Measurements from ENCODE around the gene CD300LB.
"Not testable (repeated sequence)": the region's sequence is repeated elsewhere in the genome, so short reads cannot be mapped to it uniquely, and the experiment has no call there.

The CD300LB gene

DNA sequence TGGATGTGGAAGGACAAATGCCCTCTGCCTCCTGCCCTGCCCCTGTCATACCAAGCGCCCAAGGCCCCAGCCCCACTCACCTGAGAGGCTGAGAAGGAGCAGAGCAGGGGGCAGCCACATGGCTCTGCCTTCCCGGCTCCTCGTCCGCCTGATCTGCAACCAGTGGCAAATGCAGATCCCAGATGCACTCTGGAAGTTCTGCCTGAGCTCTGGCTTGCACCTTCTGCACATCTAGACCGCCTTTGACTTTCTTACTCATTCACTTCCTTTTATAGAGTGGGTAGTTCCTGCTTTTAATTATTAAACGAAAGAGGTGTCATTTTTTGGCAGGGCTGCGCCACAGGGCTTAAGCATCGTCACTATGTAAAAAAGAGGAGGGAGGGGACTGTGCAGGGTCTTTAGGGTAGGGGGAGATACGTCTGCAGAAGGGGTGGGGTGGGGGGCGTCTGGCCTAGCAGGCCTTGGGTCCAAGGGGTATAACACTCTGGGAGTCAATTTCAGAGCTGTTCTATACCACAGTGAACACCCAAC, at the start of gene CD300LB:
TSS of gene CD300LB (minus strand) at position 245 of the 531 bp plus-strand sequence. CDS start at position 120, 125 bp downstream.
- no peak for DNase-seq (ENCODE audit: low read depth)

DNA sequence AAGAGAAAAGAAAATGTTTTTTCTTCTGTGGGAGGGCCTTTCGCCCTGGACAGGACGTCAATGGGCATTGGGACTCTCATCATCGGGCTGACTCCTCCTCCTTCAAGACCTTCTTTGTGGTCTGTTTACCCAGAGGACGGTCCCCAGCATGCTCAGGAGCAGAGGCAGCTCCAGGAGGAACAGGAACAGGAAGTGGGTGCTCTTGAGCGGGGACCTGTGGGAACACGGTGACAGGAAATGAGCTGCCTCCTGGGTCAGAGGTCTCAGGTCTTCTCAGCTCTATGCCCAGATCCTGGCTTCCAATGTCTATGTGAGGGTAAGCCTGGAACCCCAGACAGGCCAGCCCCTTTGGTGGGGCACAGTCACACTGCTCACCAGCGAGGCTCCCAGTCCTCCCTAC, 48.6 kb upstream of the CD300LB start:
- DNase-seq (ENCODE audit: low read depth) = no peak

DNA sequence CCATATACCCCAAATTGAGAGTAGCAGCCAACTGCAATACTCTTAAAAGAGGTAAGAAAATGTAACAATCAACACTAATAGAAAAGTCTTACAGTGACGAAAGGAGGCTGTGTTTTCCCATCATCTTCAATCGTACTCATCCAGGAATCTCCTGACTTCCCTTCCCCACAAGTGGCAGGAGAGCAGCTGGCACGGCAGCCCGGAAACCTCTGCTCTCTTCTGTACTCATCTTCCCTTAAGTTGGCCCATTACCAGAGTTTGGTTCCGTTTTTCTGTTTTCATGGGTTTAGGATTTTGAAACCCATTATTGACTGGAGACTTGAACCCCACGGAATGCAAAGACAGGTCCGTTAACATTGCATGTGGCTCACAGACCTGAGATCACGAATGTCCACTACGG, 47.7 kb upstream of the CD300LB start:
- no peak for DNase-seq (ENCODE audit: low read depth)

DNA sequence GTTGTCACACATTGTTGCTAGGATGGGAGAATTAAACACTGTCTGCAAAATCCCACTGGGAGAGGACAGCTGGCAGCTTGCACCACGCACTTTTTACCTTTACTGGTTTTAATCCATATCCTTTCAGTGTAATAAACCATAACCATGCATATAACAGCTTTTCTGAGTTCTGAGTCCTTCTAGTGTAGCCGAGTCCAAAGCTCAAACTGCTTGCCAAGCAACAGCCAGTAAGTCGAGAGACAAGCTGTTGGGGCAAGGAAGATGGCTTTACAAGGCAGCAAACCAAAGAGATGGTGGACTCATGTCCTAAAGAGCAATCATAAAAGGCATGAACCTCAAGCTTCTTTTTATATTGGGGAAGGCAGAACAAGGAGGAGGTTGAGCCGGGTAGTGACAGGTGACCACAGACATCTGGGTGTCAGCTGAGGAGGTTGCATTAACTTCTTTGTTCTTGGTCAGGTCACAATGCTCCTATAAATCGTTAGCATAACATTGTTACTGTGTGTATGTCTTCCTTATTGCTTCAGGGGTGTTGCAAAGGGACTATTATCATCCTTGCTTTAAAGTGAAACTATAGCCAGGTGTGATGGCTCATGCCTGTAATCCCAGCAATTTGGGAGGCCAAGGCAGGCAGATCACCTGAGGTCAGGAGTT, 43.3 kb upstream of the CD300LB start:
- DNase-seq (ENCODE audit: low read depth) = no peak

DNA sequence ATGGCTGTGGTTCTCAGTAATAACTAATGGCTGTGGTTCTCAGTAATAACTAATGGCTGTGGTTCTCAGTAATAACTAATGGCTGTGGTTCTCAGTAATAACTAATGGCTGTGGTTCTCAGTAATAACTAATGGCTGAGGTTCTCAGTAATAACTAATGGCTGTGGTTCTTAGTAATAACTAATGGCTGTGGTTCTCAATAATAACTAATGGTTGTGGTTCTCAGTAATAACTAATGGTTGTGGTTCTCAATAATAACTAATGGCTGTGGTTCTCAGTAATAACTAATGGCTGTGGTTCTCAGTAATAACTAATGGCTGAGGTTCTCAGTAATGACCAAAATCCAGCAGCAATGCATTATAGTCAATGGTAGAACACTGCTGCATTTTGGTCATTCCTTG, 42.4 kb upstream of the CD300LB start:
- DNase-seq (ENCODE audit: low read depth) = not testable (repeated sequence)

DNA sequence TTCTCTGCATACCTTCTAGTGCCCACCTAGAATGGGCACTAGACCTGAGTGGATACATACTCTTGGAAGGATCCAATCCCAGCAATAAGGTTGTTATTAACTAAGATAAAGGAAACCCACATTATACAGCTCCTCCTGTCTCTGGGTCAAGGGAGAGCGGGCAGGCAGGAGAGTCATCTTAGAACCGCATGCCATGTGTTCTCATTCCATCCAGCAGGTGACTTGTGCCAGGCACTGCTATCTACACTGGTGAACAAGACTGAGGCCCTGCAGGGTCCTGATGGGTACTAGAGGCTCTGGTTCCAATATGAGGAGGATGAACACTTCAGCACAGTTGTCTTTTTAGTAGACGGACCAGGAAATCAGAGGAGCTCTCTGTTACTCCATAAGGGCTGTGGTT, 41.9 kb upstream of the CD300LB start:
- DNase-seq (ENCODE audit: low read depth) = no peak

DNA sequence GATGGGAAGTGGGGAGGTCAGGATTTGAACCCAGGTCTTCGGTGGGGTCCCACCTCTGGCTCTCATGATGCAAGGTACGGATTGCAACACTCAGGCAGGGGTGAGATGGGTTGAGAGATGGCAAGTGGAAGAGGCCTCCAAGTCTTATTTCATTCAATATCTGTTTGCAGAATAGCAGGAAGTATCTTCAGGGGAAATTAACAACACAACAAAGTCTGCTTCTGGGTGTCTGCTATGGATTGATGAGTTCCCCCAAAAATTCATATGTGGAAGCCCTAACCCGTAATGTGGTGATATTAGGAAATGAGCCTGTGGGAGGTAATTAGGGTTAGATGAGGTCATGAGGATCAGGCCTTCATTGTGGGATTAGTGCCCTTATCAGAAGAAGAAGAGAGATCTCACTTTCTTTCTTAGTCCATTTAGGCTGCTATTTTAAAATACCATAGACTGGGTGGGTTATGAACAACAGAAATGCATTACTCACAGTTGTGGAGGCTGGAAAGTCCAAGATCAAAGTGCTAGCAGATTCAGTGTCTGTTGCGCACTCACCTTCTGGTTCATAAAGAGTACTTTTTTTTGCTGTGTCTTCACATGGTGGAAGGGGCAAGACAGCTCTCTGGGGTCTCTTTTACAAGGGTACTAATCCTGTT, 40.5 kb upstream of the CD300LB start:
- DNase-seq (ENCODE audit: low read depth) = no peak

DNA sequence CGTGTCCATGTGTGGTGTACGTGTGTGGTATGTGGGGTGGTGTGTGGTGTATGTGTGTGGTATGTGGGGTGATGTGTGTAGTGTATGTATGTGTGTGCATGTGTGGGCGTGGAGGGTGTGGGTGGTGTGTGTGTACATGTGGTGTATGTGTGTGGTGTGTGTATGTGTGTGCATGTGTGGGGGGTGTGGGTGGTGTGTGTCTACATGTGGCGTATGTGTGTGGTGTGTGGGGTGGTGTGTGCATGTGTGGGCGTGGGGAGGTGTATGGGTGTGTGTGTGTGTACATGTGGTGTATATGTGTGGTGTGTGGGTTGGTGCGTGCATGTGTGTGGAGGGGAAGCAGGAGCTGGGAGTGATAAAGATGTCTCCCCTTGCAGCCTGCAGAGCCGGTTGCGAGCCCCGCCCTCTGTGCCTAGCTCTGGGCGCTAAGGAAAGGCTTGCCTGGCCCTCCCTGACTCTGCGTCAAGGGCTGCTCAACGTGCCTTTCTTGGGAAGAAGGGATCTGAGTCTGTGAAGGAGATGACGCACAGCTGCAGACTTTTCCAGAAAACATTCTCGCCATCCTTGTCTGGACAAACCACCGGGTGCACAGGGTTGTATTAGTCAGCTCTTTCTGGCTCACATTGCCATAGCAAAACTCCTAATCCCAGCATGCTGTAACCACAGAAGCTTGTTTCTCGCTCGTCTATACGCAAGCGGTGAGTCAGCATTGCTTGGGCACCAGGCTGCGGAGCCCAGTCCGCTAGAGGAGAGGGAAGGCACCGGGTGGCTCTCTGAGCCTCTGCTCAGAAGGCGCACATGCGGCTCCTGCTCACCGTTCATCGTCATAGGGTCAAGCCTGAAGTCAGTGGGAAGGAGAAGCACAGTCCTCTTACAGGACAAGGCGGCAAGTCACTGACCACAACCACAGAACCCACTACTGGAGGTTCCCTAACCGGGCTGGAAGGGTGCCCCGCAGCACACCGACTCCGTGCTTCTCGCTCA, 38.0 kb upstream of the CD300LB start:
- DNase-seq (ENCODE audit: low read depth) = no peak

DNA sequence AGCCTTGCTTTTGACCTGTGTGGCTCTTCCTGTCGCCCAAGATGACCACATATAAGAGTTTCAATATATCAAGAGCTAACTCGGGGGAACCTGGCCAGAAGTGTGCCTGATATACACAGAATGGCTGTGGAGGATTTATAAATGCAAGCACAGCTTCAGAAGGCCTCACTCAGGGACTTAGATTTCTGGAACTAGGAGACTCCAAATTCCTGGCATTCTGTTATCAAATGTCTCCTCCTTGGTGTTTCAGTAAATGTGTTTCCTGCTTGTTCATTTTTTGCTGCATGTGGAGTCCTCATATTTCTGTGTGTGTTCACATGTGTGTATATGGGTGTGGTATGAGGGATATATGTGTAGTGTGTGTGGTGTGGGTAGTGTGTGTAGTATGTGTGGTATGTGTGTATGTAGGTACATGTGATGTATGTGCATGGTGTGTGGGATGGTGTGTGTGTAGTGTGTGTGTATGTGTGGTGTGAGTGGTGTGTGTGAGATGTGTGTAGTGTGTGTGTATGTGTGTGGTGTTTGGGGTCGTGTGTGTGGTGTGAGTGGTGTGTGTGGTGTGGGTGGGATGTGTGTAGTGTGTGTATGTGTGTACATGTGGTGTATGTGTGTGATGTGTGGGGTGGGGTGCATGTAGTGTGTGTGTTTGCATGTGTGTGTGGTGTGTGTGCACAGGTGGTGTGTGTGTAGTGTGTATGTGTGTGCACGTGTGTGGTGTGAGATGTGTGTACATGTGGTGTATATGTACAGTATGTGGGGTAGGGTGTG, 37.0 kb upstream of the CD300LB start:
- no peak for DNase-seq (ENCODE audit: low read depth)

DNA sequence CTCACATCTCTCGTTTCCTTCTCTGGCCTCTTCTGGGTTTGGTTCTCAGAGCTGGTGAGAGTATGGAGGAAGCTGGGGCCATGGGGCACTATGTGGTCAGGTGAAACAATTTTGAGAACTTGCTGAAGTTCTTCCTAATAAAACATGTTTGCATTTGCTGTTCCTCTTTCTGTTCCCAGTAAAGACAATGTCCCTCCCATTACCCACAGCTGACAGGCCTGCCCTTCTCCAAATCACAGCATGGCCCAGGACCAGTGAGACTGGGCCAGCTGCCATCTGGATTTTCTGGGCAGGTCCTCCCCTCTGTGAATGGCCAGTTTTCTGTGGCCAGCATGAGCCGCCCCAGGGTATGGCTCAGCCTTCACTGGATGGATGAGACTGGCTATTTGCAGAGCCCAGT, 36.1 kb upstream of the CD300LB start, which contains the start of gene CD300H:
TSS of gene CD300H (minus strand) at position 113 of the 400 bp plus-strand sequence.
- DNase-seq (ENCODE audit: low read depth) = no peak

DNA sequence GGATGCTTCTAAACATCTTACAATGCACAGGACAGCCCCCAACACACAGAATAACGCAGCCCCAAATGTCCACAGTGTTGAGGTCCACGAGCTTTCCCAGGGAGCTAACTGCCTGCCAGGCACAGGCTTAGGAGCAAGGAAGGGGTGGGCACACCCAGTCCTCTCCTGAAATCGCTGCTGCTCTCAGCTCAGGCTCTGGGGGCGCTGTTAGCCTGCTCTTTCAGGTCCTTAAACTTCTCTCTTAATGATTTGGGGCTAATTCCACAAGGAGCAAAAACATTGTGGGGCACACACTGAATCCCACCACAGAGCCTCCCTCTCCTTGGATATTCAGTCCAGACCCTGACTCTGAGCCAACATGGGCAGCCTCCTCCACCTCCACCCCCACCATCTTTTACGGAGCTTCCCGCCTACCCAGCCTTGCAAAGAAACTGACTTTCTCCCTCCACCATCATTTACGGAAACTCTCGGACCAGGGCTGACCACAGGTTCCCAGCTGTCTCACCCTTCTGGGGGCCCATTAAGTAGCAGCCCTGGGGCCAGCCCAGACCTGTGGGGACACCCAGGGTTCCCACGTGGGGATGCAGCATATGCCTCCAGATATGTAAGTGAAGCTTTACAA, 35.0 kb upstream of the CD300LB start:
- no peak for DNase-seq (ENCODE audit: low read depth)

DNA sequence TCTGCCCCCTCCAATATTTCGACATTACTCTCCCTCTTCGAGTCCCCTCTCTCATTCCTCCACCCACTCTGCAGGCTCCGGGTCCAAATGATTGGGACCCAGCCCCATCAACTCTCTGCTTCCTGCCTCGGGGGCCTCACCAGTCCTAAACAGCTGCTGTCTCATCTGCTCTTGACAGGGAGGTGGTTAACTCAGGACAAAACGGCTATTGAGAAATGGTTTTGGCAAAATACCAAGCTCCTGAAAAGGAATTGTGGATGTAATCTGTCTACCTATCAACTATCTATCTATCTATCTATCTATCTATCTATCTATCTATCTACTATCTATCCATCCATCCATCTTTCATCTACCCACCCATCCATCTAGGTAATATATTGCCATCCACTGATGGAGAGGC, 33.9 kb upstream of the CD300LB start:
- DNase-seq (ENCODE audit: low read depth) = no peak

DNA sequence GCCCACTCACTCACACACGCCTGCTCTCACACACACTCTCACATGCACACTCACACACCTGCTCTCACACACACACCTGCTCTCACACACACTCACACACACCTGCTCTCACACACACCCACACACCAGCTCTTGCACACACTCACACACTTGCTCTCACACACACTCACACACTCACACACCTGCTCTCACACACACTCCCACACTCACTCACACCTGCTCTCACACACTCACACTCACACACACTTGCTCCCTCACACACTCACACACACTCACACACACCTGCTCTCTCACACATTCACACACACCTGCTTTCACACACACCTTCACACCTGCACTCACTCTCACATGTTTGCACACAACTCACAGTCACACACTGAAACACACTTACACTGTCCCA, 32.1 kb upstream of the CD300LB start:
- no peak for DNase-seq (ENCODE audit: low read depth)

DNA sequence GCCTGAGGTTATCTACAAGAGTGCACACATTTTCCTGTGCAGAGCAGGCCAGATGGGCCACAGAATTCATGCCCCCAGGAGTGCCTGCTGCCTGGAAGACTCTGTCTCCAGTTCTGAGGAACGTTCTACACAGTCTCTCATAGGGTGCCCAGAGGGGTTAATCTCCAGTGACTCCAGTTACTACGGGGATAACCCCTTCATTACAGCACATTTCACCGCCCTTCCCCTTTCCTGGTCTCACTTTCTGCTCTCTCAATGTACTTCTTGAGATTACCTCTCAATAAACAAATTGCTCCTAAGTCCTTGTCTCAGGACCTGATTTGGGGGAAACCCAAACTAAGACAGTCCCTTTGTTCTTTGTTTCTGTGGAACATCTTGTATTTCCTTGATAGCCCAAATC, 30.3 kb upstream of the CD300LB start:
- DNase-seq (ENCODE audit: low read depth) = no peak

DNA sequence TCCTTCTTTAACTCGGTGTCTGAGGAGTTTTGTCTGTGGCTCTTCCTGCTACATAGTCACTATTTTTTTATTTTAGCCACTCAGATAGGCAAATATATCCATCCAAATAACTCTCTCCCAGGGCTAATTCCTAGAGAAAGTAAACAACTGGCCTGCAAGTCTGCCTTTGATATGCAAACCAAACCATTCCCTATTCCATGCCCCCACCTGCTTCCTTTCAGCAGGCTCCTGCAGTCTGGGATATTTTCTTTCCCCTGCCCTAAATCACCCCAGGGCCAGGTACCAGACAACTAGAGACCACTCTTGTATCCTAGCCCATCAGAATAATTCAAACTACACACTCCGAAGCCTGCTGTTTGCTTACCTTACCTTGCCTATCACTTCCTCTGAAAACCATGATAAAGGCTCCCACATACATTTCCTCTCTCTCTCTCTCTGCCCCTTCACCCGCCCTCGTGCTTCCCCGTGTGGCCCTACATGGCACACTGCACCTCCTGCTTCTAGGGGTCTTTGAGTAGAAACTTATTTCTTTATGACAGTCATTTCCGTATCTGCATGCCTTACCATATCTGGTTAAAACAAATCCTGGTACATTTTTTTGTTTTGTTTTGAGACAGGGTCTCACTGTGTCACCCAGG, 27.7 kb upstream of the CD300LB start:
- no peak for DNase-seq (ENCODE audit: low read depth)

DNA sequence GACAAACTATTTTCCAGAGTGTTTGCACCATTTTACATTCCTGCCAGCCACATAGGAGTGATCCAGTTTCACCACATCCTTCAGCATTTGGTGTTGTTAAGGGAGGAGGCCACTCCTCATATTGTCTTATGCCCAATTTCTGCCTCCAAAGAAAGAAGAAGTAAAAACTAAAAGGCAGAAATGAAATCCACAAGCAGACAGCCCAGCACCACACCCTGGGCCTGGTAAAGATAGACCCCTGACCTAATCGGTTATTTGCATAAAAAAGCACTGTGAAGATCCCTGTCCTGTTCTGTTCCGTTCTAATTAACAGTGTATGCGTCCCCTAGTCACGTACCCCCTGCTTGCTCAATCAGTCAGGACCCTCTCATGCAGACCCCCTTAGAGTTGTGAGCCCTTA, 27.1 kb upstream of the CD300LB start:
- DNase-seq (ENCODE audit: low read depth) = not testable (repeated sequence)

DNA sequence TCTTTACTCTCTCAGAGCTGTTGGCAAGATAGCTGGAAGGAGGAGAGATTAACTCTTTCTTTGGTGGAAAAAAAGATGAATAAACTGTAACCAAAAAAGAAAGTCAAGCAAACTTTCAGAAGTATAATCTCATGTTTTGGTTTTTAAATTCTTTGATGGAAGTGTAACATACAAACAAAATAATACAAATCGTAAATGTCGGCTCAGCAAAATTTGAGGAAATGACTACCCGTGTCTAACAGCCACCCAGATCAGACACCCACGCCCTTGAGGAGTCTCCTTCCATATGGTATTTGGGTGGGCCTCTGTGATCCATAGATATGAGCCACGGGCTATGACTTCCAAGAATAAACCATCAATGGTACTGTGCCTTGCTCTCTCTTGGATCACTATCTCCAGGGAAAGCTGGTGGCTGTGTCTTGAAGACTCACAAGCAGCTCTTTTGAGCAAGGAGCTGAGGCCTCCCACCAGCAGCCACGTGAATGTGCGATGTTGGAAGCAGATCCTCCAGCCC, 24.2 kb upstream of the CD300LB start:
- no peak for DNase-seq (ENCODE audit: low read depth)

DNA sequence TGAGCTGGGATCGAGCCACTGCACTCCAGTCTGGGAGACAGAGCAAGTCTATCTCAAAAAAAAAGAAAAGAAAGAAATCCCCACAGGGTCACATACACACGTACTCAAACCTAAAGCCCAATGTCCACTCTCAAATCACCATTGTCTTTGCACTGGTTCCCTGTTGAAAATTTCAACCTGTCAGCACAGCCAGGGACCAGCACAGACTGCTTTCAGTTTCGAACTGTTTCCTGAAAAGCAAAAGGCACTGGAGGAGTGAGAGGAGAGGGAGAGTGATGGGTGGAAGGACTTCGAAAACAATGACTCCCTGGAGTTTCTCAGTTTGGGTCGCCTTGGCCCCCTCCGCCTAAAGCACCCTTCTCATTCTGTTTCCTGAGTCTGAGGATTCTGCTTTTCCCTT, 23.6 kb upstream of the CD300LB start:
- DNase-seq (ENCODE audit: low read depth) = no peak

DNA sequence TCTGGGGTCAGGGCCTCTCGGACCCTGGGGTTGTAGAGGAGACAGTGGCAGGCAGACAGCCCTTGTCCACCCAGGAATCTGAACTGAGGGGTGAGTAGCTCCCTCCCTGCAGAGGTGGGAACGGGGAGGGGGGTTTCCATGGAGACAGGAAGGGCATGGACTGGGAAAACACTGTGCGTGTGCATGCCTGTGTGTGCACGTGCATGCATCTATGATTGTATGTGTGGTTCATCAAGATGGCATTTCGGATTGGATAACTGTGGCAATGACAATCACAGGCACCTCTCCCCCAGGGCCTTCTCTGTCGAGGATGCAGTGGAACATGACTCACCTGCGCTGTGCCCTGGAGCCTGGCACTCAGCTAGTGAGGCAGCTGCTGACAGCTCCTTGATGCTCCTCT, 20.8 kb upstream of the CD300LB start:
- DNase-seq (ENCODE audit: low read depth) = no peak

DNA sequence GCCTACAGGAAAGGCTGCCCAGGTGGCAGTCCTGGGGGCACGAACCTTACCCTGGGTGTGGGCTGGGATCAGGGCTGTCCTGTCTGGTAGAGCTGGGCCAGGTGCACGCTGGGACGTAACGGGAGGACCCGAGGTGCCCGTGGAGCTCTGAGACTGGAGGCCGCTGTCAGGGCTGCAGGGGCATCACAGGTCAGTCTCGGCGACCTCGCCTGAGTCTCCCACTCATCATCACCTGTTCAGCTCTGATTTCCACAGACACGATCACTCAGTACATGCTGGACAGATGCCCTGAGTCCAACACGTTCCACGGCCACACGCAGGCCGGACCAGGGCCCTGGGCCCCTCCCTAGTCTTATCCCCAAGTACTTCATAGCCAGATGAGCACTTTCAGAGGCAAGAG, 19.3 kb upstream of the CD300LB start:
- DNase-seq (ENCODE audit: low read depth) = no peak

DNA sequence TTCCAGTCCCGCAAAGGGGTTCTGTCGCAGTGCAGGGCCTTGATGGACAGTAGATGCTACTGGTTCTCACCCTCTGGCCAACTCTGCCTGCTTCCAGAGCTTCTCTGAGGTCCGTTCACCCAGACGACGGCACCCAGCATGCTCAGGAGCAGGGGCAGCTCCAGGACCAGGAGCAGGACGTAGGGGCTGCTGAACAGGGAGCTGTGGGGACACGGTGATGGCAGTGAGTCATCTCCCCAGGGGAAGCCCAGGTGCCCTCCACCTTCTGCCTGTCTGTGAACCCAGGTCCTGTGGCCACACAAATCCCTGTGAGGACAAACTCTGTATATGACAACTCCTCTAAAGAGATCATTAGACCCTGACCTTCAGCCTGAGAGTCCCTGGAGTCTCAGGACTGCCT, 18.1 kb upstream of the CD300LB start:
- DNase-seq (ENCODE audit: low read depth) = no peak

Measured in stimulated activated CD4-positive, alpha-beta T cell treated with anti-CD3 and anti-CD28 coated beads, Interleukin-2, amount 100 ng/mL, for 4 hours (primary cell).